ENCODE results near the gene TCF7L2. TPM values are rescaled to one million over a fixed set of nuclear protein-coding genes. Genes with fewer than 3 reads are reported as not detected.

Gene TCF7L2
- total and polyA plus RNA-seq, 9 of the 15 experiments (the other 6 are each of a cell fraction or from before 2014, with no cell fraction given), result 0.32 to 2.8 (median 0.92) TPM

DNA sequence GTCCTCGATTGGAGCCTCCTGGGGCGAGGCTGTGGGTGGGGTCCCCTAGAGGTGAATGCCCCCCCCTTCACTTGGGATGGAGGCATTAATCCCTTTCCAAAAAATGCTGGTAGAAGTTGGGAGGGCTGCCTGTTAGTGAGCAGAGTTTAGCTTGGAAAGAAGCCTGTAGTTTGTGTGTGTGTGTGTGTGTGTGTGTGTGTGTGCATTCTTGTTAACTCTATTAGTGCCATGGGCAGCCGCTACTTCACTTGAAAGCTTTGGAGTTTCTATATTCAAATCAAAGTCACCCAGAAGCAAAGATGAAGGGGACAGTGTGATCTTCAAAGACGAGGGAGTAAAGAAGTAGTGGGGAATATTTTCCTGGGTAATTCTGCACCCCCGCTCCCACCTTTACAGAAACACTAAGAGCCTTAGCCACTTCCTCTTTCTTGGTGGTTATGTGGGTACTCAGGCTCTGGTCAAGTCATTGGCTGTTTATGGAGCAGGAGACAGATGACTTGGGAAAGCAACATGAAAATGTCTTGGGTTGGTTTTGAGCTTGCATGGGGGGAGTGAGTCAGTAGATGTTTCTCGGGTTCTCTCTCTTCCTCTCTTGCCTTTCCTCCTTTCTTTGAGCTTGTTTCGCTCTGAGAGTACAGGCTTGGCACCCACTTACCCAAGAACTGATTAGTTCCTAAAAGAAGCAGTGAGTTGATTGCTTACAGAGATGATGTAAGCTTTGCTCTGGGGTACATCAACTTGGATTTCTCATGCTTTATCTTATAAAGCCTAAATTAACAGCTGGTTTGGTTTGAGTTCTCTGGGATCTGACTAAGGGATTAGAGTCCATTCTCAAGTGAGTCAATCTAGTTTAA is 35.9 kb downstream of the TCF7L2 start:
- ChIA-PET CTCF (ENCODE audit: low intra/inter-chr PET ratio) (no interaction called here), POLR2A (no interaction called here)
- no peak for FAIRE-seq
- Histone ChIP-seq H3K27me3 (ENCODE audit: control insufficient read depth in 2 of 2, insufficient read depth in 2 of 2, low read length in 2 of 2) (no peaks in the 10 kb centered on the region), H3K9ac (ENCODE audit: insufficient read depth in 1 of 2, low read depth in 2 of 2, low read length in 2 of 2) (no peak overlapping the region), H3K9me1 (ENCODE audit: control insufficient read depth, insufficient read depth, low read length) (no peaks in the 10 kb centered on the region), H3K27ac (ENCODE audit: extremely low read depth, low read depth, low read length) (no peak overlapping the region), H3K9me3 (replicated peaks; ENCODE audit: control insufficient read depth, insufficient read depth, low read depth, low read length) (no peaks in the 10 kb centered on the region), H3K4me1 (replicated peaks in 1 of 2; ENCODE audit: control insufficient read depth in 2 of 2, insufficient read depth in 2 of 2, low read length in 2 of 2) (no peaks in the 10 kb centered on the region; a peak in 1 of 5 replicates), H2AFZ (ENCODE audit: low read depth, low read length) (no peak overlapping the region), H4K20me1 (replicated peaks; ENCODE audit: control insufficient read depth, insufficient read depth, low read length) (no peaks in the 10 kb centered on the region), H3K4me3 (no peak overlapping the region), H3K36me3 (ENCODE audit: control insufficient read depth, insufficient read depth, low read length) (no peaks in the 10 kb centered on the region), H3K4me2 (ENCODE audit: insufficient read depth, low read length) (no peak overlapping the region), H3K79me2 (ENCODE audit: control insufficient read depth, insufficient read depth, low read length) (no peaks in the 10 kb centered on the region)
- ATAC-seq, result no peak
- intact Hi-C loops (cut with micrococcal nuclease), result no loop called here
- DNase-seq (ENCODE audit: extremely low read depth in 1 of 4, low spot score in 3 of 4), result no peak
- no TSS peak for BruUV-seq (replicated peaks)
- TF ChIP-seq HMBOX1 (IDR thresholded peaks at IDR 0.05) (0 out of 2 replicates have a peak, but pooled peaks have one; percentile 35), ZNF311 (CRISPR knock-in tag; IDR thresholded peaks at IDR 0.05) (no peak), SREBF2 (CRISPR knock-in tag; IDR thresholded peaks at IDR 0.05) (no peak), SPI1 (IDR thresholded peaks at IDR 0.05; ENCODE audit: borderline replicate concordance, low read depth, low read length) (peak; percentile 98), FOXJ3 (CRISPR knock-in tag; IDR thresholded peaks at IDR 0.05) (no peak), NR4A1 (CRISPR knock-in tag; IDR thresholded peaks at IDR 0.05) (no peak), NR4A1 (tag; IDR thresholded peaks at IDR 0.05) (no peak), MCM3 (IDR thresholded peaks at IDR 0.05) (no peak), GMEB1 (CRISPR knock-in tag; IDR thresholded peaks at IDR 0.05) (no peak)
- WGBS (ENCODE audit: insufficient coverage, low coverage, missing lambda C conversion rate), result 13% methylated on average over 7 of the region's 7 CpGs
- in situ Hi-C loops (cut with MboI), result no loop called here
